K562 (cell line): ENCODE results near the gene ZMYND8. TPM values are rescaled to one million over a fixed set of nuclear protein-coding genes. Genes with fewer than 3 reads are reported as not detected.

Source experiments
- ARNT ChIP-seq, 2 experiments: fragments of 450-650 bp; IDR thresholded peaks; 2 replicates each; pipeline ENCODE4 v1.6.1; 2016; ENCODE audit warnings: mild to moderate bottlenecking in 1 of 2
- CBFA2T2 ChIP-seq: fragments of 450-650 bp; conservative IDR thresholded peaks from 2 replicates; pipeline ENCODE4 v1.6.1; 2017; ENCODE audit warnings: mild to moderate bottlenecking
- FOXP1 ChIP-seq: sonication (generic); formaldehyde crosslinking; IDR thresholded peaks from 2 replicates; pipeline ENCODE4 v1.8.0; 2022; ENCODE audit warnings: mild to moderate bottlenecking, missing genetic modification reagents
- GATA2 ChIP-seq: sonication (generic); formaldehyde crosslinking; IDR thresholded peaks from 2 replicates; pipeline ENCODE4 v1.4.0; 2020; ENCODE audit warnings: mild to moderate bottlenecking, missing genetic modification reagents
- MEIS2 ChIP-seq: fragments of 450-650 bp; IDR thresholded peaks from 2 replicates; pipeline ENCODE4 v1.6.1; 2014; ENCODE audit warnings: mild to moderate bottlenecking; ENCODE audit not compliant: partially characterized antibody
- NBN ChIP-seq: fragments of 450-650 bp; IDR thresholded peaks from 2 replicates; pipeline ENCODE4 v1.6.1; 2016; ENCODE audit warnings: low read depth, mild to moderate bottlenecking
- NCOA2 ChIP-seq, 2 experiments: fragments of 450-650 bp; IDR thresholded peaks; 2 replicates each; pipeline ENCODE4 v1.6.1; 2018; ENCODE audit warnings: mild to moderate bottlenecking in 2 of 2, moderate library complexity in 1 of 2; ENCODE audit not compliant: partially characterized antibody in 2 of 2
- NFYB ChIP-seq: IDR thresholded peaks from 2 replicates; pipeline ENCODE4 v1.6.1; 2011; ENCODE audit warnings: mild to moderate bottlenecking, moderate library complexity; ENCODE audit not compliant: insufficient read length; ENCODE audit errors: extremely low read depth
- SMARCB1 ChIP-seq: IDR thresholded peaks from 2 replicates; pipeline ENCODE4 v1.6.1; 2011; ENCODE audit warnings: improper control_type of control experiment, low read depth; ENCODE audit not compliant: insufficient read length
- STAT5B ChIP-seq: fragments of 250-450 bp; sonication (Bioruptor Pico); IDR thresholded peaks from 2 replicates; pipeline ENCODE4 v1.8.0; 2021; ENCODE audit warnings: mild to moderate bottlenecking, inconsistent platforms
- ZKSCAN3 ChIP-seq: fragments of 250-450 bp; sonication (Bioruptor Pico); IDR thresholded peaks from 2 replicates; pipeline ENCODE4 v1.4.0; 2020
- ZNF134 ChIP-seq: fragments of 250-450 bp; sonication (Bioruptor Pico); conservative IDR thresholded peaks from 2 replicates; pipeline ENCODE4 v1.4.0; 2020
- ZNF445 ChIP-seq: fragments of 250-450 bp; sonication (Bioruptor Pico); IDR thresholded peaks from 2 replicates; pipeline ENCODE4 v1.4.0; 2020; ENCODE audit warnings: low read depth, mild to moderate bottlenecking, moderate library complexity
- ZNF764 ChIP-seq: fragments of 250-450 bp; sonication (Bioruptor Pico); IDR thresholded peaks from 2 replicates; pipeline ENCODE4 v1.4.0; 2020; ENCODE audit warnings: low read depth, mild to moderate bottlenecking, moderate library complexity
- polyA plus RNA-seq, 8 experiments: library from polyadenylated mRNA; depleted of rRNA in 4 of 8; stranded (reverse) in 5 of 8; unstranded in 3 of 8; fragments of >200 nt; fragmentation: Nextera tagmentation in 2 of 8; fragmentation: Illumina TruSeq in 1 of 8; extraction: Ambion mirVana in 2 of 8; extraction: Trizol in 1 of 8; gene quantifications; 2 replicates each; pipeline versions ENCODE4 v1.2.1 to v1.2.3, GENCODE V29; 2011 to 2014; ENCODE audit warnings: inconsistent platforms in 1 of 8, missing spikeins in 1 of 8
- total RNA-seq, 7 experiments: library from RNA; depleted of rRNA in 6 of 7; stranded (reverse); fragments of >200 nt in 6 of 7; fragmentation: Illumina TruSeq in 2 of 7; extraction: Trizol in 2 of 7; gene quantifications; 2 replicates each; pipeline versions ENCODE4 v1.2.1 to v1.2.3, GENCODE V29; 2011 to 2021; ENCODE audit warnings: low replicate concordance in 1 of 7
- TF ChIP-seq, protein P1 (sequence below): fragments of 250-450 bp; sonication (Bioruptor Pico); IDR thresholded peaks from 2 replicates; pipeline ENCODE4 v1.9.0; 2021; ENCODE audit warnings: mild to moderate bottlenecking
- TF ChIP-seq, protein P2 (sequence below): IDR thresholded peaks from 2 replicates; pipeline ENCODE4 v1.6.1; 2012; ENCODE audit warnings: low read depth, low read length, improper control_type of control experiment, borderline replicate concordance
- TF ChIP-seq, protein P3 (sequence below): sonication (generic); formaldehyde crosslinking; IDR thresholded peaks from 2 replicates; pipeline ENCODE4 v1.8.1; 2022; ENCODE audit warnings: missing genetic modification reagents
- TF ChIP-seq, protein P4 (sequence below): fragments of 250-450 bp; sonication (Bioruptor Pico); IDR thresholded peaks from 2 replicates; pipeline ENCODE4 v1.4.0; 2020
- TF ChIP-seq, protein P5 (sequence below): sonication (generic); formaldehyde crosslinking; IDR thresholded peaks from 2 replicates; pipeline ENCODE4 v1.9.0; 2022; ENCODE audit warnings: mild to moderate bottlenecking, missing genetic modification reagents

Gene ZMYND8
- total and polyA plus RNA-seq, 9 of the 15 experiments (the other 6 are each of a cell fraction or from before 2014, with no cell fraction given): 31.8 to 148 (median 71.9) TPM

DNA sequence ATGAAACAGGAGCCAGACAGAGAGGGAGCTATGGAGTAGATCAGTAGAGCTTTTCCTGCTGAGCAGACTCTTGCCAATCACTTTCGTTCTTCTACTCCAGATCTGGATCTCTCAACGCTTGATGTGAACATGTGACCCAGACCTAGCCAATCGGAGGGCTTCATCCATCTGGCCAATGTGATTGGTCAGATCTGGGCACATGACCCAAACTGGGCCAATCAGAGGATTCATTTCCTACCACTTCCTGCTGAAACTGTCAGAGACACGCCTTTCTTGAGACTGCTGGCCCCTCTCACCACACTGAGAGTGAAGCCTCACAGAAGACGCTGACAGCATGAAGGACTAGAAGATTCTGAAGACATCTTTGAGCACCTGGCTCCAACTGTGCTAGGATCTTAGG is 44.2 kb upstream of the ZMYND8 start (continued):
- TF ChIP-seq NFYB (peak; percentile 75), NBN (no peak), NCOA2 (IDR thresholded peaks at IDR 0.05; ENCODE audit: partially characterized antibody in 2 of 2) (no peak), ZKSCAN3 (CRISPR knock-in tag) (no peak), ZNF134 (CRISPR knock-in tag) (no peak), SMARCB1 (no peak), FOXP1 (CRISPR knock-in tag) (no peak), STAT5B (CRISPR knock-in tag) (no peak), MEIS2 (peak; percentile 46), CBFA2T2 (peak; percentile 71), ARNT (IDR thresholded peaks at IDR 0.05) (no peak), ZNF764 (no peak), GATA2 (CRISPR knock-in tag) (no peak), ZNF445 (no peak)
- TF ChIP-seq, protein P1, sequence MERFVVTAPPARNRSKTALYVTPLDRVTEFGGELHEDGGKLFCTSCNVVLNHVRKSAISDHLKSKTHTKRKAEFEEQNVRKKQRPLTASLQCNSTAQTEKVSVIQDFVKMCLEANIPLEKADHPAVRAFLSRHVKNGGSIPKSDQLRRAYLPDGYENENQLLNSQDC: no peak
- TF ChIP-seq, protein P2, sequence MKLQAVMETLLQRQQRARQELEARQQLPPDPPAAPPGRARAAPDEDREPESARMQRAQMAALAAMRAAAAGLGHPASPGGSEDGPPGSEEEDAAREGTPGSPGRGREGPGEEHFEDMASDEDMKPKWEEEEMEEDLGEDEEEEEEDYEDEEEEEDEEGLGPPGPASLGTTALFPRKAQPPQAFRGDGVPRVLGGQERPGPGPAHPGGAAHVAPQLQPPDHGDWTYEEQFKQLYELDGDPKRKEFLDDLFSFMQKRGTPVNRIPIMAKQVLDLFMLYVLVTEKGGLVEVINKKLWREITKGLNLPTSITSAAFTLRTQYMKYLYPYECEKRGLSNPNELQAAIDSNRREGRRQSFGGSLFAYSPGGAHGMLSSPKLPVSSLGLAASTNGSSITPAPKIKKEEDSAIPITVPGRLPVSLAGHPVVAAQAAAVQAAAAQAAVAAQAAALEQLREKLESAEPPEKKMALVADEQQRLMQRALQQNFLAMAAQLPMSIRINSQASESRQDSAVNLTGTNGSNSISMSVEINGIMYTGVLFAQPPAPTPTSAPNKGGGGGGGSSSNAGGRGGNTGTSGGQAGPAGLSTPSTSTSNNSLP: no peak
- TF ChIP-seq, protein P3, sequence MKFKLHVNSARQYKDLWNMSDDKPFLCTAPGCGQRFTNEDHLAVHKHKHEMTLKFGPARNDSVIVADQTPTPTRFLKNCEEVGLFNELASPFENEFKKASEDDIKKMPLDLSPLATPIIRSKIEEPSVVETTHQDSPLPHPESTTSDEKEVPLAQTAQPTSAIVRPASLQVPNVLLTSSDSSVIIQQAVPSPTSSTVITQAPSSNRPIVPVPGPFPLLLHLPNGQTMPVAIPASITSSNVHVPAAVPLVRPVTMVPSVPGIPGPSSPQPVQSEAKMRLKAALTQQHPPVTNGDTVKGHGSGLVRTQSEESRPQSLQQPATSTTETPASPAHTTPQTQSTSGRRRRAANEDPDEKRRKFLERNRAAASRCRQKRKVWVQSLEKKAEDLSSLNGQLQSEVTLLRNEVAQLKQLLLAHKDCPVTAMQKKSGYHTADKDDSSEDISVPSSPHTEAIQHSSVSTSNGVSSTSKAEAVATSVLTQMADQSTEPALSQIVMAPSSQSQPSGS (CRISPR knock-in tag): no peak
- TF ChIP-seq, protein P4, sequence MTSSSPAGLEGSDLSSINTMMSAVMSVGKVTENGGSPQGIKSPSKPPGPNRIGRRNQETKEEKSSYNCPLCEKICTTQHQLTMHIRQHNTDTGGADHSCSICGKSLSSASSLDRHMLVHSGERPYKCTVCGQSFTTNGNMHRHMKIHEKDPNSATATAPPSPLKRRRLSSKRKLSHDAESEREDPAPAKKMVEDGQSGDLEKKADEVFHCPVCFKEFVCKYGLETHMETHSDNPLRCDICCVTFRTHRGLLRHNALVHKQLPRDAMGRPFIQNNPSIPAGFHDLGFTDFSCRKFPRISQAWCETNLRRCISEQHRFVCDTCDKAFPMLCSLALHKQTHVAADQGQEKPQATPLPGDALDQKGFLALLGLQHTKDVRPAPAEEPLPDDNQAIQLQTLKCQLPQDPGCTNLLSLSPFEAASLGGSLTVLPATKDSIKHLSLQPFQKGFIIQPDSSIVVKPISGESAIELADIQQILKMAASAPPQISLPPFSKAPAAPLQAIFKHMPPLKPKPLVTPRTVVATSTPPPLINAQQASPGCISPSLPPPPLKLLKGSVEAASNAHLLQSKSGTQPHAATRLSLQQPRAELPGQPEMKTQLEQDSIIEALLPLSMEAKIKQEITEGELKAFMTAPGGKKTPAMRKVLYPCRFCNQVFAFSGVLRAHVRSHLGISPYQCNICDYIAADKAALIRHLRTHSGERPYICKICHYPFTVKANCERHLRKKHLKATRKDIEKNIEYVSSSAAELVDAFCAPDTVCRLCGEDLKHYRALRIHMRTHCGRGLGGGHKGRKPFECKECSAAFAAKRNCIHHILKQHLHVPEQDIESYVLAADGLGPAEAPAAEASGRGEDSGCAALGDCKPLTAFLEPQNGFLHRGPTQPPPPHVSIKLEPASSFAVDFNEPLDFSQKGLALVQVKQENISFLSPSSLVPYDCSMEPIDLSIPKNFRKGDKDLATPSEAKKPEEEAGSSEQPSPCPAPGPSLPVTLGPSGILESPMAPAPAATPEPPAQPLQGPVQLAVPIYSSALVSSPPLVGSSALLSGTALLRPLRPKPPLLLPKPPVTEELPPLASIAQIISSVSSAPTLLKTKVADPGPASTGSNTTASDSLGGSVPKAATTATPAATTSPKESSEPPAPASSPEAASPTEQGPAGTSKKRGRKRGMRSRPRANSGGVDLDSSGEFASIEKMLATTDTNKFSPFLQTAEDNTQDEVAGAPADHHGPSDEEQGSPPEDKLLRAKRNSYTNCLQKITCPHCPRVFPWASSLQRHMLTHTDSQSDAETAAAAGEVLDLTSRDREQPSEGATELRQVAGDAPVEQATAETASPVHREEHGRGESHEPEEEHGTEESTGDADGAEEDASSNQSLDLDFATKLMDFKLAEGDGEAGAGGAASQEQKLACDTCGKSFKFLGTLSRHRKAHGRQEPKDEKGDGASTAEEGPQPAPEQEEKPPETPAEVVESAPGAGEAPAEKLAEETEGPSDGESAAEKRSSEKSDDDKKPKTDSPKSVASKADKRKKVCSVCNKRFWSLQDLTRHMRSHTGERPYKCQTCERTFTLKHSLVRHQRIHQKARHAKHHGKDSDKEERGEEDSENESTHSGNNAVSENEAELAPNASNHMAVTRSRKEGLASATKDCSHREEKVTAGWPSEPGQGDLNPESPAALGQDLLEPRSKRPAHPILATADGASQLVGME (CRISPR knock-in tag): no peak
- TF ChIP-seq, protein P5, sequence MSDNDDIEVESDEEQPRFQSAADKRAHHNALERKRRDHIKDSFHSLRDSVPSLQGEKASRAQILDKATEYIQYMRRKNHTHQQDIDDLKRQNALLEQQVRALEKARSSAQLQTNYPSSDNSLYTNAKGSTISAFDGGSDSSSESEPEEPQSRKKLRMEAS (CRISPR knock-in tag): 0 out of 2 replicates have a peak, but pooled peaks have one; percentile 21
